Large intestine (tissue), 3 donors: Measurements from ENCODE around the gene PRICKLE2. TPM values are rescaled to one million over a fixed set of nuclear protein-coding genes. Genes with fewer than 3 reads are reported as not detected.
A peak's percentile ranks its signal among the peaks of the same experiment; 100 is the strongest.

ENCODE experiments used
- DNase-seq, 2 donors: peaks; one replicate each; pipeline versions ENCODE4 v3.0.0 to v3.0.0-alpha.2; 2013
- H3K27ac ChIP-seq: one replicate; pipeline ENCODE4 v1.5.1; 2013; ENCODE audit warnings: low read length
- H3K27me3 ChIP-seq: 2 replicates; pipeline ENCODE4 v1.6.1; 2013; ENCODE audit warnings: low read length; ENCODE audit not compliant: control insufficient read depth, insufficient read depth
- H3K36me3 ChIP-seq: 2 replicates; pipeline ENCODE4 v1.6.1; 2013; ENCODE audit warnings: low read length; ENCODE audit not compliant: control insufficient read depth, insufficient read depth
- H3K4me1 ChIP-seq: one replicate; pipeline ENCODE4 v1.6.1; 2013; ENCODE audit warnings: low read length; ENCODE audit not compliant: control insufficient read depth, insufficient read depth
- H3K4me3 ChIP-seq: one replicate; pipeline ENCODE4 v1.5.1; 2013; ENCODE audit warnings: low read length
- H3K9me3 ChIP-seq: one replicate; pipeline ENCODE4 v1.6.1; 2013; ENCODE audit warnings: mild to moderate bottlenecking, low read depth, low read length, moderate library complexity; ENCODE audit not compliant: control insufficient read depth
- WGBS: methylation state at CpG from one replicate; pipeline ENCODE4 v1.1.5; 2013; ENCODE audit warnings: low lambda C conversion rate; ENCODE audit not compliant: insufficient coverage; 5-methylcytosine and 5-hydroxymethylcytosine counted together
- polyA plus RNA-seq: library from polyadenylated mRNA; unstranded; fragments of 120-200 nt; gene quantifications from one replicate; pipeline ENCODE4 v1.2.1, GENCODE V29; 2013

PRICKLE2 gene
- polyA plus RNA-seq, 1 donor: 10.5 TPM

GRCh38 chr3:64105816-64106215, 119.5 kb downstream of the PRICKLE2 start:
- no peak for DNase-seq
- no peak overlapping the region for H3K27ac ChIP-seq
- H3K9me3 ChIP-seq: no peaks in the 10 kb centered on the region
- no peaks in the 10 kb centered on the region for H3K36me3 ChIP-seq
- peaks cover 19% of the 10 kb centered on the region for H3K4me1 ChIP-seq
- no peaks in the 10 kb centered on the region for H3K27me3 ChIP-seq
- H3K4me3 ChIP-seq: no peak overlapping the region

- Histone ChIP-seq H3K27me3 (no peaks in the 10 kb centered on the region), H3K9me3 (no peaks in the 10 kb centered on the region), H3K36me3 (no peaks in the 10 kb centered on the region), H3K4me1 (peaks cover 19% of the 10 kb centered on the region), H3K4me3 (no peak overlapping the region), H3K27ac (no peak overlapping the region)
- peak in 1 of 2 donors; percentile 35 for DNase-seq
- 79% methylated on average over 3 of the region's 3 CpGs for WGBS
Measured at GRCh38 chr3:64104691-64105111, 120.6 kb downstream of the PRICKLE2 start.

GRCh38 chr3:64104006-64104405, 121.3 kb downstream of the PRICKLE2 start:
- Histone ChIP-seq H3K36me3 (peaks cover 4% of the 10 kb centered on the region), H3K9me3 (peaks cover 2% of the 10 kb centered on the region), H3K27me3 (no peaks in the 10 kb centered on the region), H3K4me1 (peaks cover 18% of the 10 kb centered on the region), H3K27ac (no peak overlapping the region), H3K4me3 (no peak overlapping the region)
- 60% methylated on average over 1 of the region's 3 CpGs for WGBS
- peak in 1 of 2 donors; percentile 50 for DNase-seq

- H3K4me1 ChIP-seq: peaks cover 10% of the 10 kb centered on the region
- H3K36me3 ChIP-seq: peaks cover 6% of the 10 kb centered on the region
- no peak overlapping the region for H3K4me3 ChIP-seq
- H3K27ac ChIP-seq: no peak overlapping the region
- H3K27me3 ChIP-seq: no peaks in the 10 kb centered on the region
- H3K9me3 ChIP-seq: peaks cover 2% of the 10 kb centered on the region
- 100% methylated on average over 1 of the region's 2 CpGs for WGBS
- no peak for DNase-seq
Measured at GRCh38 chr3:64103131-64103530, 122.1 kb downstream of the PRICKLE2 start.

GRCh38 chr3:64102147-64102546, 123.1 kb downstream of the PRICKLE2 start:
- Histone ChIP-seq H3K36me3 (peaks cover 6% of the 10 kb centered on the region), H3K4me3 (no peak overlapping the region), H3K4me1 (peaks cover 10% of the 10 kb centered on the region), H3K27me3 (no peaks in the 10 kb centered on the region), H3K27ac (no peak overlapping the region), H3K9me3 (peaks cover 2% of the 10 kb centered on the region)
- no peak for DNase-seq
- no CpG with 5 or more reads among the region's 2 CpGs for WGBS

- H3K27me3 ChIP-seq: no peaks in the 10 kb centered on the region
- no CpG with 5 or more reads among the region's 26 CpGs for whole genome bisulfite sequencing
- no peak overlapping the region for H3K27ac ChIP-seq
- peaks cover 6% of the 10 kb centered on the region for H3K36me3 ChIP-seq
- DNase-seq: no peak
- peaks cover 3% of the 10 kb centered on the region for H3K4me1 ChIP-seq
- peaks cover 2% of the 10 kb centered on the region for H3K9me3 ChIP-seq
- no peak overlapping the region for H3K4me3 ChIP-seq
Measured at GRCh38 chr3:64099316-64099715, 126.0 kb downstream of the PRICKLE2 start.

GRCh38 chr3:64098670-64099069, 126.6 kb downstream of the PRICKLE2 start:
- Histone ChIP-seq H3K36me3 (peaks cover 6% of the 10 kb centered on the region), H3K4me1 (no peaks in the 10 kb centered on the region), H3K4me3 (no peak overlapping the region), H3K27ac (no peak overlapping the region), H3K9me3 (peaks cover 2% of the 10 kb centered on the region), H3K27me3 (no peaks in the 10 kb centered on the region)
- no peak for DNase-seq
- 100% methylated on average over 2 of the region's 3 CpGs for WGBS

GRCh38 chr3:64097920-64098319, 127.3 kb downstream of the PRICKLE2 start:
- no peaks in the 10 kb centered on the region for H3K27me3 ChIP-seq
- peaks cover 6% of the 10 kb centered on the region for H3K36me3 ChIP-seq
- WGBS: 100% methylated on average over 1 of the region's 5 CpGs
- peaks cover 2% of the 10 kb centered on the region for H3K9me3 ChIP-seq
- DNase-seq: no peak
- H3K27ac ChIP-seq: no peak overlapping the region
- H3K4me3 ChIP-seq: no peak overlapping the region
- H3K4me1 ChIP-seq: no peaks in the 10 kb centered on the region

- Histone ChIP-seq H3K4me3 (no peak overlapping the region), H3K4me1 (no peaks in the 10 kb centered on the region), H3K27me3 (no peaks in the 10 kb centered on the region), H3K27ac (no peak overlapping the region), H3K36me3 (peaks cover 6% of the 10 kb centered on the region), H3K9me3 (peaks cover 2% of the 10 kb centered on the region)
- 80% methylated on average over 1 of the region's 3 CpGs for WGBS
- no peak for DNase-seq
Measured at GRCh38 chr3:64095802-64096201, 129.5 kb downstream of the PRICKLE2 start.

GRCh38 chr3:64094713-64095079, 130.6 kb downstream of the PRICKLE2 start:
- Histone ChIP-seq H3K4me1 (no peaks in the 10 kb centered on the region), H3K27me3 (no peaks in the 10 kb centered on the region), H3K4me3 (no peak overlapping the region), H3K9me3 (peaks cover 2% of the 10 kb centered on the region), H3K27ac (no peak overlapping the region), H3K36me3 (peaks cover 6% of the 10 kb centered on the region)
- 88% methylated on average over 1 of the region's 2 CpGs for WGBS
- no peak for DNase-seq

GRCh38 chr3:64093825-64094712, 131.2 kb downstream of the PRICKLE2 start:
- Histone ChIP-seq H3K36me3 (peaks cover 3% of the 10 kb centered on the region), H3K4me3 (no peak overlapping the region), H3K4me1 (peaks cover 2% of the 10 kb centered on the region), H3K9me3 (no peaks in the 10 kb centered on the region), H3K27ac (no peak overlapping the region), H3K27me3 (no peaks in the 10 kb centered on the region)
- 92% methylated on average over 2 of the region's 3 CpGs for WGBS
- DNase-seq: peak in 1 of 2 donors; percentile 23
